Measurements from ENCODE around the gene ZNF366. TPM values are rescaled to one million over a fixed set of nuclear protein-coding genes. Genes with fewer than 3 reads are reported as not detected.

Gene ZNF366
- total RNA-seq, 1 experiment from 2014 or later: not detected

- DNase-seq (ENCODE audit: low read depth, low spot score): no peak
- no peak overlapping the region for H2AFZ ChIP-seq (ENCODE audit: low read depth, low read length, poor library complexity, severe bottlenecking)
- TF ChIP-seq FOSL1 (IDR thresholded peaks at IDR 0.05; ENCODE audit: low read depth) (no peak), POLR2AphosphoS5 (IDR thresholded peaks at IDR 0.05; ENCODE audit: low read depth, low read length) (no peak), REST (IDR thresholded peaks at IDR 0.05; ENCODE audit: low read depth) (no peak), EZH2phosphoT487 (IDR thresholded peaks at IDR 0.05; ENCODE audit: borderline replicate concordance) (no peak), CEBPB (IDR thresholded peaks at IDR 0.05; ENCODE audit: low read depth) (no peak), ZNF274 (IDR thresholded peaks at IDR 0.05; ENCODE audit: low read depth, low read length) (no peak)
These were observed 44.9 kb upstream of the ZNF366 start for GRCh38 chr5:72552041-72552557.

DNA sequence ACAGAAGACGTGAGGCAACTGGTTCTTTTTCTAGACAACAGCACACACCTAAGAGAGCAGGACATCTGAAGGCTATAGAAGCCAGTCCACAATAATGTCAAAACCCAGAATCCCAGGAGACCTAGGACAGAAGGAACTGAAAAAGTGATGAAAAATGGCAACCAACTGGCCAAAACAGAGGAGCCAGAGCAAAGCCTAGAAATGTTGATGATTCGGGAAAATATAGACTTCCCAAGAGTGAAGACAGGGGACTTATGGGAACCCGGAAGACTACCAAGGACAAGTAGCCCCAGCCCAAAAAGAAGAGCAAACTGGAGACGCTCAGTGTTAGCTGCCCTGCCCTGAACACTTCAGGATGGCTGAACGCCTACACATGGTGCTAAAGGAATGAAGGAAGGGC is 43.4 kb upstream of the ZNF366 start:
- no peak for ATAC-seq
- H3K4me1 ChIP-seq (ENCODE audit: control insufficient read depth in 1 of 2, insufficient read depth in 2 of 2, low read length in 2 of 2): no peaks in the 10 kb centered on the region
- H3K36me3 ChIP-seq (ENCODE audit: control insufficient read depth in 1 of 2, insufficient read depth in 2 of 2, low read length in 2 of 2): no peaks in the 10 kb centered on the region
- no peaks in the 10 kb centered on the region for H4K20me1 ChIP-seq (ENCODE audit: insufficient read depth)
- H3K27me3 ChIP-seq (ENCODE audit: insufficient read depth, low read length): no peaks in the 10 kb centered on the region
- no peak overlapping the region for H3K4me2 ChIP-seq (ENCODE audit: low read length)
- H3K9me2 ChIP-seq (ENCODE audit: insufficient read depth): no peaks in the 10 kb centered on the region
- no peak overlapping the region for H3K9ac ChIP-seq (ENCODE audit: low read length)
- no peak overlapping the region for H3K27ac ChIP-seq (ENCODE audit: low read depth, low read length)
- H2AFZ ChIP-seq (ENCODE audit: low read depth, low read length, poor library complexity, severe bottlenecking): no peak overlapping the region
- intact Hi-C loops (cut with micrococcal nuclease): no loop called here
- BruUV-seq (replicated peaks): no TSS peak
- TF ChIP-seq JUND (IDR thresholded peaks at IDR 0.05) (no peak), RAD21 (IDR thresholded peaks at IDR 0.05; ENCODE audit: low read depth) (no peak), POLR2AphosphoS5 (IDR thresholded peaks at IDR 0.05; ENCODE audit: low read depth, low read length) (no peak), CEBPB (IDR thresholded peaks at IDR 0.05; ENCODE audit: low read depth) (no peak), ELF1 (IDR thresholded peaks at IDR 0.05; ENCODE audit: borderline replicate concordance, low read depth) (no peak), CBX3 (IDR thresholded peaks at IDR 0.05; ENCODE audit: low read depth) (no peak), POLR2A (IDR thresholded peaks at IDR 0.05; ENCODE audit: borderline replicate concordance, extremely low read depth, insufficient read depth, insufficient read length) (no peak), REST (IDR thresholded peaks at IDR 0.05; ENCODE audit: low read depth) (no peak), YY1 (IDR thresholded peaks at IDR 0.05; ENCODE audit: extremely low read depth, insufficient replicate concordance, low read depth, low read length) (no peak), ZFX (IDR thresholded peaks at IDR 0.05) (no peak), FOSL1 (IDR thresholded peaks at IDR 0.05; ENCODE audit: low read depth) (no peak)
- TF ChIP-seq, protein P1, sequence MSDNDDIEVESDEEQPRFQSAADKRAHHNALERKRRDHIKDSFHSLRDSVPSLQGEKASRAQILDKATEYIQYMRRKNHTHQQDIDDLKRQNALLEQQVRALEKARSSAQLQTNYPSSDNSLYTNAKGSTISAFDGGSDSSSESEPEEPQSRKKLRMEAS (IDR thresholded peaks at IDR 0.05): no peak
- ChIA-PET CTCF (no interaction called here), RAD21 (ENCODE audit: low non-redundant PET in 1 of 2, low total read pairs in 2 of 2, uncharacterized antibody in 2 of 2, unreplicated experiment in 2 of 2) (no interaction called here), POLR2A (no interaction called here)
- H3K4me3 ChIP-seq (replicated peaks in 1 of 2; ENCODE audit: low read depth in 1 of 2, low read length in 2 of 2): no peak overlapping the region
- H3K9me3 ChIP-seq (ENCODE audit: control insufficient read depth in 1 of 2, insufficient read depth in 1 of 2, low read depth in 1 of 2, low read length in 2 of 2): no peaks in the 10 kb centered on the region
- no peak for DNase-seq (ENCODE audit: low read depth, low spot score)
- no peaks in the 10 kb centered on the region for H3K79me2 ChIP-seq (ENCODE audit: insufficient read depth, low read length)

More at GRCh38 chr5:72552041-72552557, 44.9 kb upstream of the ZNF366 start:
- no peak overlapping the region for H3K4me2 ChIP-seq (ENCODE audit: low read length)
- intact Hi-C loops (cut with micrococcal nuclease): no loop called here
- no peaks in the 10 kb centered on the region for H3K9me2 ChIP-seq (ENCODE audit: insufficient read depth)
- H3K27ac ChIP-seq (ENCODE audit: low read depth, low read length): no peak overlapping the region
- H3K36me3 ChIP-seq (ENCODE audit: control insufficient read depth in 1 of 2, insufficient read depth in 2 of 2, low read length in 2 of 2): no peaks in the 10 kb centered on the region
- no peaks in the 10 kb centered on the region for H3K27me3 ChIP-seq (ENCODE audit: insufficient read depth, low read length)
- no peak overlapping the region for H3K4me3 ChIP-seq (replicated peaks in 1 of 2; ENCODE audit: low read depth in 1 of 2, low read length in 2 of 2)
- H4K20me1 ChIP-seq (ENCODE audit: insufficient read depth): no peaks in the 10 kb centered on the region
- H3K9ac ChIP-seq (ENCODE audit: low read length): no peak overlapping the region
- no TSS peak for BruUV-seq (replicated peaks)
- POLR2A ChIA-PET: no interaction called here
- H3K4me1 ChIP-seq (ENCODE audit: control insufficient read depth in 1 of 2, insufficient read depth in 2 of 2, low read length in 2 of 2): no peaks in the 10 kb centered on the region
- CTCF ChIA-PET: no interaction called here
- H3K79me2 ChIP-seq (ENCODE audit: insufficient read depth, low read length): no peaks in the 10 kb centered on the region
- H3K9me3 ChIP-seq (ENCODE audit: control insufficient read depth in 1 of 2, insufficient read depth in 1 of 2, low read depth in 1 of 2, low read length in 2 of 2): no peaks in the 10 kb centered on the region
- RAD21 ChIA-PET (ENCODE audit: low non-redundant PET in 1 of 2, low total read pairs in 2 of 2, uncharacterized antibody in 2 of 2, unreplicated experiment in 2 of 2): no interaction called here
- no peak for ATAC-seq
